Gastroesophageal sphincter (tissue), 3 donors: ENCODE measurements around the gene SH2B3.

Source experiments
- CTCF ChIP-seq, 4 experiments: fragments of 200-600 bp in 2 of 4; fragments of 450-650 bp in 2 of 4; sonication (generic) in 1 of 4; IDR thresholded peaks; one replicate each; pipeline ENCODE4 v1.5.1; 2017 to 2019; ENCODE audit warnings: antibody characterized with exemption in 4 of 4, mild to moderate bottlenecking in 2 of 4, moderate library complexity in 2 of 4
- EP300 ChIP-seq: sonication (generic); formaldehyde crosslinking; IDR thresholded peaks from one replicate; pipeline ENCODE4 v1.6.1; 2017; ENCODE audit warnings: antibody characterized with exemption, mild to moderate bottlenecking
- POLR2A ChIP-seq, 2 donors: fragments of 450-650 bp; IDR thresholded peaks; one replicate each; pipeline ENCODE4 v1.6.1; 2017; ENCODE audit warnings: antibody characterized with exemption in 2 of 2, mild to moderate bottlenecking in 2 of 2, moderate library complexity in 1 of 2

DNA sequence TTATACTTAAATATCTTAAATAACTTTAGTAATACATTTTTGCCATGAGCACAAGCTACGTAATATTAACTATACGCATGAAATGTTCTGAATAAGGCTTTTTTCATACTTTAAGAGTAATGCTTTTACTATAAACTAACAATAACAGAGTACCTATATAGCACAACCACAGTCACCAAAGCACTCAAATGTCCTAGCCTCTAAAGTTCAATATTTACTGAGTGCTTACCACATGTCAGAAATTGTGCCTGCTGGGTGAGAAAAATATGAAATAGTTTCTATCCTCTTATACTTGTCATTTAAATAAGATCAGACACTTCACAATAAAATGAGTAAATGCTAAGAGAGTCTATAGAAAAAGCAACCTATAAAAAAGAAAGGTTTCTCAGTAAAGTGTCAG, 83.1 kb downstream of the SH2B3 start:
- no peak for TF ChIP-seq CTCF (IDR thresholded peaks at IDR 0.05)
- TF ChIP-seq EP300: no peak
- TF ChIP-seq POLR2A (IDR thresholded peaks at IDR 0.05): no peak
